ENCODE measurements around the gene PARVA. TPM values are rescaled to one million over a fixed set of nuclear protein-coding genes. Genes with fewer than 3 reads are reported as not detected.

Gene PARVA
- total RNA-seq, 1 experiment from 2014 or later = 43.9 TPM

- Histone ChIP-seq H3K4me1 (no peaks in the 10 kb centered on the region), H3K9me3 (replicated peaks) (0 out of 2 replicates have a peak, but pooled peaks cover 4% of the 10 kb centered on the region), H3K27ac (no peak overlapping the region), H3K4me3 (no peak overlapping the region), H3K36me3 (no peaks in the 10 kb centered on the region), H3K27me3 (no peaks in the 10 kb centered on the region)
- DNase-seq = peak; percentile 68 to 80
These were observed 84.1 kb downstream of the PARVA start for GRCh38 chr11:12461516-12461915.

GRCh38 chr11:12464303-12464702, 86.9 kb downstream of the PARVA start:
- H3K9me3 ChIP-seq (replicated peaks) = 0 out of 2 replicates have a peak, but pooled peaks cover 4% of the 10 kb centered on the region
- H3K27ac ChIP-seq = no peak overlapping the region
- no peak overlapping the region for H3K4me3 ChIP-seq
- no peaks in the 10 kb centered on the region for H3K4me1 ChIP-seq
- DNase-seq = no peak
- no peaks in the 10 kb centered on the region for H3K27me3 ChIP-seq
- H3K36me3 ChIP-seq = no peaks in the 10 kb centered on the region

- Histone ChIP-seq H3K4me1 (no peaks in the 10 kb centered on the region), H3K27me3 (no peaks in the 10 kb centered on the region), H3K27ac (no peak overlapping the region), H3K9me3 (replicated peaks) (0 out of 2 replicates have a peak, but pooled peaks cover 4% of the 10 kb centered on the region), H3K4me3 (no peak overlapping the region), H3K36me3 (no peaks in the 10 kb centered on the region)
- DNase-seq = no peak
These were observed 88.0 kb downstream of the PARVA start for GRCh38 chr11:12465332-12465731.

- no peaks in the 10 kb centered on the region for H3K27me3 ChIP-seq
- H3K4me3 ChIP-seq = no peak overlapping the region
- no peak for DNase-seq
- 0 out of 2 replicates have a peak, but pooled peaks cover 4% of the 10 kb centered on the region for H3K9me3 ChIP-seq (replicated peaks)
- no peak overlapping the region for H3K27ac ChIP-seq
- no peaks in the 10 kb centered on the region for H3K36me3 ChIP-seq
- peaks cover 10% of the 10 kb centered on the region for H3K4me1 ChIP-seq
These were observed 90.2 kb downstream of the PARVA start for GRCh38 chr11:12467610-12468009.

- Histone ChIP-seq H3K27ac (no peak overlapping the region), H3K4me3 (no peak overlapping the region)
These were observed 92.1 kb downstream of the PARVA start for GRCh38 chr11:12469451-12469850.

GRCh38 chr11:12470236-12470635, 92.9 kb downstream of the PARVA start:
- H3K36me3 ChIP-seq = no peaks in the 10 kb centered on the region
- H3K27ac ChIP-seq = no peak overlapping the region
- H3K27me3 ChIP-seq = no peaks in the 10 kb centered on the region
- no peaks in the 10 kb centered on the region for H3K9me3 ChIP-seq (replicated peaks)
- H3K4me3 ChIP-seq = no peak overlapping the region
- peaks cover 21% of the 10 kb centered on the region for H3K4me1 ChIP-seq
- DNase-seq = no peak

More at GRCh38 chr11:12469451-12469850, 92.1 kb downstream of the PARVA start:
- 0 out of 2 replicates have a peak, but pooled peaks cover under 1% of the 10 kb centered on the region for H3K9me3 ChIP-seq (replicated peaks)
- no peaks in the 10 kb centered on the region for H3K27me3 ChIP-seq
- DNase-seq = no peak
- no peaks in the 10 kb centered on the region for H3K36me3 ChIP-seq
- peaks cover 21% of the 10 kb centered on the region for H3K4me1 ChIP-seq

GRCh38 chr11:12472401-12473005, 95.1 kb downstream of the PARVA start:
- Histone ChIP-seq H3K4me3 (peak overlapping the region; percentile 41), H3K36me3 (peaks cover 10% of the 10 kb centered on the region; the same call in 1 of the 2 replicates), H3K4me1 (peaks cover 21% of the 10 kb centered on the region), H3K27ac (peak overlapping the region; percentile 86), H3K27me3 (no peaks in the 10 kb centered on the region), H3K9me3 (replicated peaks) (no peaks in the 10 kb centered on the region)
- DNase-seq = peak; percentile 47 to 78

GRCh38 chr11:12473381-12473780, 96.0 kb downstream of the PARVA start:
- DNase-seq = peak; percentile 55 to 83
- peaks cover 10% of the 10 kb centered on the region for H3K36me3 ChIP-seq
- H3K9me3 ChIP-seq (replicated peaks) = no peaks in the 10 kb centered on the region
- peak overlapping the region; percentile 41 for H3K4me3 ChIP-seq
- no peaks in the 10 kb centered on the region for H3K27me3 ChIP-seq
- H3K4me1 ChIP-seq = peaks cover 27% of the 10 kb centered on the region
- H3K27ac ChIP-seq = peak overlapping the region; percentile 86

GRCh38 chr11:12474871-12475270, 97.5 kb downstream of the PARVA start:
- Histone ChIP-seq H3K27ac (no peak overlapping the region), H3K27me3 (no peaks in the 10 kb centered on the region), H3K4me1 (peaks cover 31% of the 10 kb centered on the region), H3K36me3 (peaks cover 15% of the 10 kb centered on the region), H3K4me3 (no peak overlapping the region), H3K9me3 (replicated peaks) (no peaks in the 10 kb centered on the region)
- no peak for DNase-seq

GRCh38 chr11:12478743-12479142, 101.4 kb downstream of the PARVA start:
- Histone ChIP-seq H3K27ac (no peak overlapping the region), H3K36me3 (peaks cover 27% of the 10 kb centered on the region), H3K4me3 (no peak overlapping the region), H3K27me3 (no peaks in the 10 kb centered on the region), H3K4me1 (peaks cover 14% of the 10 kb centered on the region), H3K9me3 (replicated peaks) (no peaks in the 10 kb centered on the region; the same call in 1 of the 2 replicates)
- DNase-seq = peak; percentile 45 to 57

GRCh38 chr11:12480401-12480800, 103.0 kb downstream of the PARVA start:
- peaks cover 10% of the 10 kb centered on the region for H3K4me1 ChIP-seq
- no peaks in the 10 kb centered on the region for H3K27me3 ChIP-seq
- no peak overlapping the region for H3K4me3 ChIP-seq
- no peaks in the 10 kb centered on the region; the same call in 1 of the 2 replicates for H3K9me3 ChIP-seq (replicated peaks)
- no peak overlapping the region for H3K27ac ChIP-seq
- DNase-seq = no peak
- peaks cover 32% of the 10 kb centered on the region for H3K36me3 ChIP-seq

- H3K9me3 ChIP-seq (replicated peaks) = peaks cover 2% of the 10 kb centered on the region; the same call in 1 of the 2 replicates
- no peak for DNase-seq
- peaks cover 35% of the 10 kb centered on the region for H3K36me3 ChIP-seq
- H3K4me3 ChIP-seq = no peak overlapping the region
- H3K27me3 ChIP-seq = no peaks in the 10 kb centered on the region
- peaks cover 10% of the 10 kb centered on the region for H3K4me1 ChIP-seq
- H3K27ac ChIP-seq = no peak overlapping the region
These were observed 105.5 kb downstream of the PARVA start for GRCh38 chr11:12482839-12483238.

GRCh38 chr11:12483604-12484003, 106.2 kb downstream of the PARVA start:
- Histone ChIP-seq H3K27me3 (no peaks in the 10 kb centered on the region), H3K4me1 (peaks cover 2% of the 10 kb centered on the region), H3K4me3 (no peak overlapping the region), H3K27ac (no peak overlapping the region), H3K9me3 (replicated peaks) (peaks cover 9% of the 10 kb centered on the region), H3K36me3 (peaks cover 40% of the 10 kb centered on the region)
- no peak for DNase-seq

- H3K4me3 ChIP-seq = no peak overlapping the region
- no peaks in the 10 kb centered on the region for H3K27me3 ChIP-seq
- H3K9me3 ChIP-seq (replicated peaks) = peaks cover 11% of the 10 kb centered on the region
- no peaks in the 10 kb centered on the region for H3K4me1 ChIP-seq
- DNase-seq = no peak
- no peak overlapping the region for H3K27ac ChIP-seq
- H3K36me3 ChIP-seq = peaks cover 38% of the 10 kb centered on the region
These were observed 108.0 kb downstream of the PARVA start for GRCh38 chr11:12485328-12485727.

GRCh38 chr11:12489246-12489772, 111.9 kb downstream of the PARVA start:
- DNase-seq = no peak
- H3K36me3 ChIP-seq = peaks cover 24% of the 10 kb centered on the region
- no peak overlapping the region for H3K4me3 ChIP-seq
- H3K27me3 ChIP-seq = no peaks in the 10 kb centered on the region
- no peak overlapping the region for H3K27ac ChIP-seq
- H3K4me1 ChIP-seq = no peaks in the 10 kb centered on the region
- H3K9me3 ChIP-seq (replicated peaks) = peaks cover 11% of the 10 kb centered on the region

Measured in SJCRH30 (cell line).